Liver (tissue), 3 donors: ENCODE measurements around the gene PRRG4.

ENCODE experiments used
- EGR1 ChIP-seq, 2 donors: IDR thresholded peaks; 2 replicates each; pipeline ENCODE4 v1.6.1; 2016 to 2018; ENCODE audit warnings: antibody characterized with exemption in 2 of 2, low read depth in 2 of 2
- FOXA1 ChIP-seq: IDR thresholded peaks from 2 replicates; pipeline ENCODE4 v1.6.1; 2016; ENCODE audit warnings: antibody characterized with exemption
- GABPA ChIP-seq, 2 donors: IDR thresholded peaks in 1 of 2; conservative IDR thresholded peaks in 1 of 2; 2 replicates each; pipeline ENCODE4 v1.6.1; 2016; ENCODE audit warnings: antibody characterized with exemption in 2 of 2, mild to moderate bottlenecking in 1 of 2, moderate library complexity in 1 of 2
- HNF4A ChIP-seq, 2 donors: conservative IDR thresholded peaks; 2 replicates each; pipeline ENCODE4 v1.6.1; 2016; ENCODE audit warnings: antibody characterized with exemption in 2 of 2, mild to moderate bottlenecking in 2 of 2
- JUND ChIP-seq, 2 donors: IDR thresholded peaks; 2 replicates each; pipeline ENCODE4 v1.6.1; 2016; ENCODE audit warnings: antibody characterized with exemption in 2 of 2
- RAD21 ChIP-seq, 2 donors: IDR thresholded peaks; 2 replicates each; pipeline ENCODE4 v1.6.1; 2016; ENCODE audit warnings: antibody characterized with exemption in 2 of 2, mild to moderate bottlenecking in 2 of 2
- SP1 ChIP-seq: IDR thresholded peaks from 2 replicates; pipeline ENCODE4 v1.6.1; 2018; ENCODE audit warnings: antibody characterized with exemption, mild to moderate bottlenecking
- TAF1 ChIP-seq: conservative IDR thresholded peaks from 2 replicates; pipeline ENCODE4 v1.6.1; 2016; ENCODE audit warnings: antibody characterized with exemption, mild to moderate bottlenecking
- YY1 ChIP-seq: IDR thresholded peaks from 2 replicates; pipeline ENCODE4 v1.6.1; 2016; ENCODE audit warnings: antibody characterized with exemption, mild to moderate bottlenecking
- TF ChIP-seq, protein P1 (sequence below): IDR thresholded peaks from 2 replicates; pipeline ENCODE4 v1.6.1; 2016; ENCODE audit warnings: antibody characterized with exemption
- TF ChIP-seq, protein P2 (sequence below): fragments of 150-350 bp; IDR thresholded peaks from 2 replicates; pipeline ENCODE4 v1.5.1; 2017; ENCODE audit warnings: improper control_type of control experiment, low read depth, low read length; ENCODE audit not compliant: missing input control
- TF ChIP-seq, protein P3 (sequence below): IDR thresholded peaks from 2 replicates; pipeline ENCODE4 v1.6.1; 2016; ENCODE audit warnings: antibody characterized with exemption
- TF ChIP-seq, protein P4 (sequence below): IDR thresholded peaks from 2 replicates; pipeline ENCODE4 v1.6.1; 2016; ENCODE audit warnings: antibody characterized with exemption, mild to moderate bottlenecking
- TF ChIP-seq, protein P5 (sequence below): IDR thresholded peaks from 2 replicates; pipeline ENCODE4 v1.6.1; 2016; ENCODE audit warnings: antibody characterized with exemption
- donor health status: healthy.
- donor health status: healthy.

DNA sequence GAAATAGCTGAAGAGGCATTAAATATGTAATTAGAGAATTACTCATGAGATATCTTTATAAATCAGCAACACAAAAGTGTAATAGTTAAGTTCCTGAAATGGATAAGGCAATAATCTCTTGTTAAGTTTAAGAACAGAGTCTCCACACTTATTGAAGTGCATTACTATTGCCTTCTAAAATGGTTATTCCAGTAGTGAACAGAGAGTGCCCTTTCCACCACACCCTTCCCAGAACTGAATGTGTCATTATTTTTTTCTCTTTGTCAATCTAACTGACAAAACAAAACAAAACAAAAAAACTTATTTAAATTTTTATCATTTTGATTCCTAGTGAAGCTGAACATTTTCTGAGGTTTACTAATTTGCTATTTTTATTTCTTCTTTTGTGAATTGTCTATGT, 9.2 kb upstream of the PRRG4 start:
- TF ChIP-seq, protein P1, sequence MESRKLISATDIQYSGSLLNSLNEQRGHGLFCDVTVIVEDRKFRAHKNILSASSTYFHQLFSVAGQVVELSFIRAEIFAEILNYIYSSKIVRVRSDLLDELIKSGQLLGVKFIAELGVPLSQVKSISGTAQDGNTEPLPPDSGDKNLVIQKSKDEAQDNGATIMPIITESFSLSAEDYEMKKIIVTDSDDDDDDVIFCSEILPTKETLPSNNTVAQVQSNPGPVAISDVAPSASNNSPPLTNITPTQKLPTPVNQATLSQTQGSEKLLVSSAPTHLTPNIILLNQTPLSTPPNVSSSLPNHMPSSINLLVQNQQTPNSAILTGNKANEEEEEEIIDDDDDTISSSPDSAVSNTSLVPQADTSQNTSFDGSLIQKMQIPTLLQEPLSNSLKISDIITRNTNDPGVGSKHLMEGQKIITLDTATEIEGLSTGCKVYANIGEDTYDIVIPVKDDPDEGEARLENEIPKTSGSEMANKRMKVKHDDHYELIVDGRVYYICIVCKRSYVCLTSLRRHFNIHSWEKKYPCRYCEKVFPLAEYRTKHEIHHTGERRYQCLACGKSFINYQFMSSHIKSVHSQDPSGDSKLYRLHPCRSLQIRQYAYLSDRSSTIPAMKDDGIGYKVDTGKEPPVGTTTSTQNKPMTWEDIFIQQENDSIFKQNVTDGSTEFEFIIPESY, result no peak
- TF ChIP-seq TAF1 (no peak), JUND (IDR thresholded peaks at IDR 0.05) (no peak), YY1 (no peak), SP1 (no peak), GABPA (IDR thresholded peaks at IDR 0.05 in 1 of 2, conservative IDR thresholded peaks at IDR 0.05 in 1 of 2) (no peak), EGR1 (IDR thresholded peaks at IDR 0.05; ENCODE audit: low read depth in 2 of 2) (no peak), RAD21 (IDR thresholded peaks at IDR 0.05) (no peak), HNF4A (conservative IDR thresholded peaks at IDR 0.05) (no peak), FOXA1 (no peak)
- TF ChIP-seq, protein P2, sequence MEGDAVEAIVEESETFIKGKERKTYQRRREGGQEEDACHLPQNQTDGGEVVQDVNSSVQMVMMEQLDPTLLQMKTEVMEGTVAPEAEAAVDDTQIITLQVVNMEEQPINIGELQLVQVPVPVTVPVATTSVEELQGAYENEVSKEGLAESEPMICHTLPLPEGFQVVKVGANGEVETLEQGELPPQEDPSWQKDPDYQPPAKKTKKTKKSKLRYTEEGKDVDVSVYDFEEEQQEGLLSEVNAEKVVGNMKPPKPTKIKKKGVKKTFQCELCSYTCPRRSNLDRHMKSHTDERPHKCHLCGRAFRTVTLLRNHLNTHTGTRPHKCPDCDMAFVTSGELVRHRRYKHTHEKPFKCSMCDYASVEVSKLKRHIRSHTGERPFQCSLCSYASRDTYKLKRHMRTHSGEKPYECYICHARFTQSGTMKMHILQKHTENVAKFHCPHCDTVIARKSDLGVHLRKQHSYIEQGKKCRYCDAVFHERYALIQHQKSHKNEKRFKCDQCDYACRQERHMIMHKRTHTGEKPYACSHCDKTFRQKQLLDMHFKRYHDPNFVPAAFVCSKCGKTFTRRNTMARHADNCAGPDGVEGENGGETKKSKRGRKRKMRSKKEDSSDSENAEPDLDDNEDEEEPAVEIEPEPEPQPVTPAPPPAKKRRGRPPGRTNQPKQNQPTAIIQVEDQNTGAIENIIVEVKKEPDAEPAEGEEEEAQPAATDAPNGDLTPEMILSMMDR, result no peak
- TF ChIP-seq, protein P3, sequence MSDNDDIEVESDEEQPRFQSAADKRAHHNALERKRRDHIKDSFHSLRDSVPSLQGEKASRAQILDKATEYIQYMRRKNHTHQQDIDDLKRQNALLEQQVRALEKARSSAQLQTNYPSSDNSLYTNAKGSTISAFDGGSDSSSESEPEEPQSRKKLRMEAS, result no peak
- TF ChIP-seq, protein P4, sequence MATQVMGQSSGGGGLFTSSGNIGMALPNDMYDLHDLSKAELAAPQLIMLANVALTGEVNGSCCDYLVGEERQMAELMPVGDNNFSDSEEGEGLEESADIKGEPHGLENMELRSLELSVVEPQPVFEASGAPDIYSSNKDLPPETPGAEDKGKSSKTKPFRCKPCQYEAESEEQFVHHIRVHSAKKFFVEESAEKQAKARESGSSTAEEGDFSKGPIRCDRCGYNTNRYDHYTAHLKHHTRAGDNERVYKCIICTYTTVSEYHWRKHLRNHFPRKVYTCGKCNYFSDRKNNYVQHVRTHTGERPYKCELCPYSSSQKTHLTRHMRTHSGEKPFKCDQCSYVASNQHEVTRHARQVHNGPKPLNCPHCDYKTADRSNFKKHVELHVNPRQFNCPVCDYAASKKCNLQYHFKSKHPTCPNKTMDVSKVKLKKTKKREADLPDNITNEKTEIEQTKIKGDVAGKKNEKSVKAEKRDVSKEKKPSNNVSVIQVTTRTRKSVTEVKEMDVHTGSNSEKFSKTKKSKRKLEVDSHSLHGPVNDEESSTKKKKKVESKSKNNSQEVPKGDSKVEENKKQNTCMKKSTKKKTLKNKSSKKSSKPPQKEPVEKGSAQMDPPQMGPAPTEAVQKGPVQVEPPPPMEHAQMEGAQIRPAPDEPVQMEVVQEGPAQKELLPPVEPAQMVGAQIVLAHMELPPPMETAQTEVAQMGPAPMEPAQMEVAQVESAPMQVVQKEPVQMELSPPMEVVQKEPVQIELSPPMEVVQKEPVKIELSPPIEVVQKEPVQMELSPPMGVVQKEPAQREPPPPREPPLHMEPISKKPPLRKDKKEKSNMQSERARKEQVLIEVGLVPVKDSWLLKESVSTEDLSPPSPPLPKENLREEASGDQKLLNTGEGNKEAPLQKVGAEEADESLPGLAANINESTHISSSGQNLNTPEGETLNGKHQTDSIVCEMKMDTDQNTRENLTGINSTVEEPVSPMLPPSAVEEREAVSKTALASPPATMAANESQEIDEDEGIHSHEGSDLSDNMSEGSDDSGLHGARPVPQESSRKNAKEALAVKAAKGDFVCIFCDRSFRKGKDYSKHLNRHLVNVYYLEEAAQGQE, result no peak
- TF ChIP-seq, protein P5, sequence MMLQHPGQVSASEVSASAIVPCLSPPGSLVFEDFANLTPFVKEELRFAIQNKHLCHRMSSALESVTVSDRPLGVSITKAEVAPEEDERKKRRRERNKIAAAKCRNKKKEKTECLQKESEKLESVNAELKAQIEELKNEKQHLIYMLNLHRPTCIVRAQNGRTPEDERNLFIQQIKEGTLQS, result no peak
